Hypothalamus (tissue), 51 donors: ENCODE data around the gene MRPS16.

Experiments
- DNase-seq, 51 donors: peaks; one replicate each; lab custom pipeline; 2025; lab: John Stamatoyannopoulos, UW

MRPS16 gene

GRCh38 chr10:73205081-73205480, 47.4 kb downstream of the MRPS16 start:
- no peak for DNase-seq
